Measurements from ENCODE around the gene CHST11. TPM values are rescaled to one million over a fixed set of nuclear protein-coding genes. Genes with fewer than 3 reads are reported as not detected.
A peak's percentile ranks its signal among the peaks of the same experiment; 100 is the strongest.

CHST11 gene
- total RNA-seq, 2 donors from 2014 or later = 36.2 to 61.7 TPM

DNA sequence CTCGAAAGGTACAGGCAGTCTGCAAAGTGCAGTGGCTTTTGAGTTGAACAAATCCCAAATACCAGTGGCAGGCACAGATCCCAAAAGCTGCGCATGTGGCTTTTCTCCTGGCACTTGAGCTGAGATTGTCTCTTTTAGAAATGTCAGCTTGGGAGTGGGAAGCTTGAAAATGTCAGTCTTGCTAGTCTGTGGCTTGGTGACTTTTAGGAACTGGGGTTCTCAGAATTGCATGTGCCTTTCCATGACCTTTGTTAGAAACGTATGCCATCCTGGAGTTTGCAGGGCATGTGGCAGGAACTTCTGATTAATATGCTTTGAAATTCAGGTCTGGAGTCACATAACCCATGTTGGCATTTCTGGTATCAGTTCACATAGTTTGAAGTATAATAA is 182.1 kb downstream of the CHST11 start:
- H3K27me3 Mint-ChIP-seq = no peaks in the 10 kb centered on the region
- ATAC-seq (replicated peaks) = no peak
- H3K4me3 Mint-ChIP-seq = peak overlapping the region; percentile 15
- H3K36me3 Mint-ChIP-seq (ENCODE audit: low read depth) = peaks cover 3% of the 10 kb centered on the region
- H3K4me1 Mint-ChIP-seq = peaks cover 27% of the 10 kb centered on the region
- H3K27ac Mint-ChIP-seq = peak overlapping the region; percentile 53
- no peaks in the 10 kb centered on the region for H3K9me3 Mint-ChIP-seq

DNA sequence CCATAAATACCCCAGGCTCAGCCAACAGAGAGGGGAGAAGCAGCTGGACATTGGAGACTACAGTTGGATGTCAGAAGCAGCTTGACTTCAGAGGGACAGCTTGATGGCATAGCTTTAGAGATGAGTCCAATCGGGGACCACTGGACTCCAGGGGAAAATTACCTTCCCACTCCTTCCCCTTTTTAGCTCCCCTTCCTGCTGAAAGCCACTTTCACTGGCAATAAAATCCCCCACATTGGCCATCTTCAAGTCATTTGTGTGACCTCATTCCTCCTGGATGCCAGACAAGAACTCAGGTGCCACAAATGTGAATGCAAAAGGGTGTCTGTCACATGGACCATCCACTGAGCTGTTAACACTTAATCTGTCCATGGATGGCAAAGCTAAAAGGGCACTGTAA is 184.2 kb downstream of the CHST11 start:
- Mint-ChIP-seq H3K36me3 (ENCODE audit: low read depth) (peaks cover 3% of the 10 kb centered on the region), H3K27ac (peak overlapping the region; percentile 41), H3K9me3 (no peaks in the 10 kb centered on the region), H3K4me1 (peaks cover 34% of the 10 kb centered on the region), H3K27me3 (no peaks in the 10 kb centered on the region), H3K4me3 (no peak overlapping the region)
- no peak for ATAC-seq (replicated peaks)

DNA sequence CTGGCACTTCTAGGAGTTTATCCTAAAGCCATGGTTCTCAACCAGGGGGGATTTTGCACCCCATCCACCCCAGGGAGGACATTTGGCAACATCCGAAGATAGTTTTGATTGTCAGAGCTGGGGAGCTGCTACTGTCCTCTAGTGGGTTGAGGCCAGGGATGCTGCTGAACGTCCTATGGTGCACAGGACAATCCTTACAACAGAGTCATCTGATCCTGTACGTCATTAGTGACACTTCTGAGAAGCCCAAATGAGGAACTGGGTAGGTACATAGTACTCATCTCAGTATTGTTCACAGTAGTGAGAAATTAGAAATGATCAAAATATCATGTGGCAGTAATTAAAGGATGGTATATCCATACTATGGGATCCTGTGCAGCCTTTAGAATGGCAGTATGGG is 185.1 kb downstream of the CHST11 start:
- Mint-ChIP-seq H3K9me3 (no peaks in the 10 kb centered on the region), H3K36me3 (ENCODE audit: low read depth) (peaks cover 12% of the 10 kb centered on the region), H3K27ac (peak overlapping the region; percentile 41), H3K4me3 (no peak overlapping the region), H3K4me1 (peaks cover 34% of the 10 kb centered on the region), H3K27me3 (no peaks in the 10 kb centered on the region)
- ATAC-seq (replicated peaks) = peak; percentile 75

DNA sequence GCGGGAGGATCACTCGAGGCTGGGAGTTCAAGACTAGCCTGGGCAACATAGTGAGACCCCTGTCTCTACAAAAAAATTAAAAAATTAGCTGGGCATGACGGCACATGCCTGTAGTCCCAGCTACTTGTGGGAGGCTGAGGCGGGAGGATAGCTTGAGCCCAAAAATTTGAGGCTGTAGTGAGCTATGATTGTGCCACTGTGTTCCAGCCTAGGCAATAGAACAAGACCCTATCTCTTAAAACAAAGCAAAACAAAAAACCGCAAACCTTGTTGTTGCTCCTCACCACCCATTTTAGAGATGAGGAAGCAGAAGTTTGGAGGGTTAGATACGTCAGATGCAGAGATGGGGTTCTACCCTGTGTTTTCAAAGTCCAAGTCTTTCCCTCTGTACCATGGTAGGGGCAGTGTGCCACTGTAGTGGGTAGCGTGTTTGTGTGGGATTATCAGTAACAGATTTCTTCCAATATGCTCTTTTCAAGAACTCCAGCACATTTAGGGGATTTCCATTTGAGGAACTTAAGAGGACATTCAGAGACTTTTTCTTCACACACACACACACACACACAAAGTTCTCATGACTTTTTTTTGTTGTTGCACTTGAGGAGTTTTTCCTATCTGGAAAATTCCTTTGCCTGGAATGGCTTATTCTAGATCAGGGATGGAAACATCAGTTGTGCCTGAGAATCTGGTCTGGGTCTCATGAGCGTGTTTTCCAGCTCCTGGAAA is 186.5 kb downstream of the CHST11 start:
- peak; percentile 44 for ATAC-seq (replicated peaks)
- peak overlapping the region; percentile 53 for H3K27ac Mint-ChIP-seq
- peaks cover 30% of the 10 kb centered on the region for H3K4me1 Mint-ChIP-seq
- no peaks in the 10 kb centered on the region for H3K27me3 Mint-ChIP-seq
- peaks cover 18% of the 10 kb centered on the region for H3K36me3 Mint-ChIP-seq (ENCODE audit: low read depth)
- no peaks in the 10 kb centered on the region for H3K9me3 Mint-ChIP-seq
- peak overlapping the region; percentile 14 for H3K4me3 Mint-ChIP-seq

DNA sequence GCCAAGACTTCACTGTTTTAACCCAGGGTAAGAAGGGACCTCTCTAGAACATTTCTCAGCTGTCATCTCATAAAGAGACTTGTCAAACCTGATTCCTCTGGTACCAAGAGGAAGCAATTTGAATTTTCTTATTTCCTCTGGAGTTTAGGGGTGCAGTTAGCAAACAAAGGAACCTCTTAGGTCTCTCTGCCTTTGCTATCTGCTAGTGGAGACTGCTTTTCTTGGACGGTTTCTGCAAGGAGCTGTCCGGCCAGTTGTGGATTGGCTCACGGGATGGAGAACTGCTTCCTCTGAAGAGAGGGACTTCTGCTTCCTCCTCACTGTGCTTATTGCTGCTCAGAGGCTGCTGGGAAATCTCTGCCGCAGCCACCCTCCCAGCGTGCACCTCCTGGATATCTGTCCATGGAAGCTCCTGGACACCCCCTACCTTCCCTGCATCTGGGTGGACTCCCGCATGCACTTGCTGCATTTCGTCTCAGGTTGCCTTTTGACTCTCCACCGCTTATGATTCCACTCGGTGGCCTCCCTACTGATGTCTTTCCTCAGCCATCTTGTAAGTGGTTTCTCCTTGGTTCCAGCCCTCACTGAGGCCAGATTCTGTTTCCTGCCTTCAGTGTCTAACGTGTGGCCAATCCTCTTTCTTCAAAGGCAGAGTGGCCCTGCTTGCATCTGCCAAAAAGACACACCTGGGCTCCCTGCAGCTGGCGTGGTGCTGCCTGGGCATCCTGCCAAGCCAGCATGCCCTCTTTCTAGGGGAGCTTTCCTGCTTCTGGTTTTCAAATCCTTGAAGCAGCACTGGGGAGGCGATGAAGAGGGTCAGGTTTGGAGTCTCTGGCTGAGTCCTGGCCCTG is 187.3 kb downstream of the CHST11 start:
- Mint-ChIP-seq H3K4me3 (peak overlapping the region; percentile 32), H3K36me3 (ENCODE audit: low read depth) (peaks cover 18% of the 10 kb centered on the region), H3K9me3 (no peaks in the 10 kb centered on the region), H3K27ac (peak overlapping the region; percentile 53), H3K4me1 (peaks cover 28% of the 10 kb centered on the region), H3K27me3 (no peaks in the 10 kb centered on the region)
- ATAC-seq (replicated peaks) = no peak

DNA sequence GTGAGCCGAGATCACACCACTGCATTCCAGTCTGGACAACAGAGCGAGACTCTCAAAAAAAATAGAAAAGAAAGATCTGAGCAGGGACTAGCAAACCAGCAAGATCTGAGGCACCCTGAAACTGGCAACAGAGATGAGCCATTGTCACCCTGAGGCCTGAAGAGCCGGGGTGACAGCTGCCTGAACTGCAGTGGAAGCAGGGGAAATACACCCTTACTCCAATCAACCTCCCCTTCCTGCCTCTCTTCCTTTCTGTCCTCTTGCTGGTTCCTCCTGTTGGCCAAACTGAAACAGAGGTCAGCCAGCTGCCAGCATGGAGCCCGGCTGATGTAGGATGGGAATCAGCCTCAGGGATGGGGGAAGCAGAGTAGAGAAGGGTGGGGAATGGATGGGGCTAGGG is 192.0 kb downstream of the CHST11 start:
- Mint-ChIP-seq H3K9me3 (no peaks in the 10 kb centered on the region), H3K27ac (no peak overlapping the region), H3K4me1 (peaks cover 36% of the 10 kb centered on the region), H3K4me3 (no peak overlapping the region), H3K27me3 (no peaks in the 10 kb centered on the region), H3K36me3 (ENCODE audit: low read depth) (peaks cover 18% of the 10 kb centered on the region)
- ATAC-seq (replicated peaks) = no peak

DNA sequence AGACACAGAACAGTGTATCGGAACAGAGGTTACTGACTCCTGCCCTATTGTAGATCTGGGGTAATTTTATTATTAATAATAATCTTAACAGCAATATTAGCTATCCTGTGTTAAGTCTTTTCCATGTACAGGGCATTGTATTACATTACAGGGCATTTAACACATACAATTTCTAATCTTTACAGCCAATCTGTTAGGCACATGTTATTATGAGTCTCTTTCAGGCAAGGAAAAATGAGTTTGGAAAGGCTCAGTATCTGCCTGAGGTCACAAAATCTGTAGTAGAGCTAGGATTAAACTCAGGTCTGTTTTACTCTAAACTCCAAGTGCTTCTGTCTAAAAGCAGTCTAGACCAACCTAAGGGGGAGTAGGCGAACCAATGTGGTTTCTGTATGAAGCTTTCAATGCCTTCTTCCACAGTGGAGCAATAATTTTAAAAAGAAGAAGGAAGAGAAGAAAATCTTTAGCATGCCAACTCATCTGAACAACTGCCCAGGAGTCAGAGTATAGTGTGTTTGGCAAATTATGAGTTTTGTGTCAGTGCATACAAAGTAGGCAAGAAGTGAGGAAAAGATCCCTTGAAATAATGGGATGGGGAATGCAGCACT is 192.6 kb downstream of the CHST11 start:
- H3K36me3 Mint-ChIP-seq (ENCODE audit: low read depth) = peaks cover 18% of the 10 kb centered on the region
- H3K27me3 Mint-ChIP-seq = no peaks in the 10 kb centered on the region
- H3K27ac Mint-ChIP-seq = peak overlapping the region; percentile 79
- no peak for ATAC-seq (replicated peaks)
- H3K4me1 Mint-ChIP-seq = peaks cover 36% of the 10 kb centered on the region
- no peaks in the 10 kb centered on the region for H3K9me3 Mint-ChIP-seq
- no peak overlapping the region for H3K4me3 Mint-ChIP-seq

DNA sequence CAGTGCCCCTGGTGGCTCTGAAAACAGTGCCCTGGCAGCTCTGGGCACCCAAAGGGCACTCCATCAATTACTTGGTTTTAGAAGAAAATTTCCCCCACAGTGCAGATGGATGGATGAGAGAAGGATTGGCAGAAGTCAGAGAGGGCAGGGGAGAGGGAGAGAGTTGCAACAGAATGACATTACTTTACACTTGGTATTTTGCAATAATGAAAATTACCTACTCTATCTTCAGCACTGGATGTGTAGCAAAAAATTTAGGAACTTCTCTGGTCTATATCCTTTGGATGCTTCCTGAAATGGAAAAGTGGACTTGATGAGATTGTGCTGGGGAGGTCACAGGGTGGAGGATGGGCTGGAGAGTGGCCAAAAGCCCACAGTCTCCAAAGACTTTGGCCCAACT is 193.2 kb downstream of the CHST11 start:
- Mint-ChIP-seq H3K27ac (peak overlapping the region; percentile 79), H3K4me1 (peaks cover 35% of the 10 kb centered on the region), H3K27me3 (no peaks in the 10 kb centered on the region), H3K4me3 (no peak overlapping the region), H3K9me3 (no peaks in the 10 kb centered on the region), H3K36me3 (ENCODE audit: low read depth) (peaks cover 18% of the 10 kb centered on the region)
- ATAC-seq (replicated peaks) = no peak

DNA sequence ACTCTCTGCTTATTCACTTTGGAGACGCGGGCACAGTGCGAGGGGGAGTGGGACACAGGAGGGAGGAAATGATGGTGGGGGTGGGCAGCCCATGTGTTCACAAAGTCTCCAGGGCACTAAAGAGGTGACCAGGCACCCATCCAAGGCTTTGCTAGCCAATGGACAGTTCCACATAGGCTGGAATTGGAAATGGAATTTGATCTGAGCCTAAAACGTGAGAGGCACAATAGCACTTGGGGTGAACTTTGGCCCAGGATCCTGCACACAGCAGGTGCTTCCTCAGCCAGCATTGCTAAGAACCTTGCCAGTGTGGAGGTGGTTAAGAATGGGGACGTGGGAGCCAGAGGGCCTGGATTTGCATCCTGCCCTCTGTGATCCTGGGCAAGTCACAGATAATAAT is 193.8 kb downstream of the CHST11 start:
- peak overlapping the region; percentile 79 for H3K27ac Mint-ChIP-seq
- H3K4me3 Mint-ChIP-seq = no peak overlapping the region
- ATAC-seq (replicated peaks) = no peak
- H3K9me3 Mint-ChIP-seq = no peaks in the 10 kb centered on the region
- H3K36me3 Mint-ChIP-seq (ENCODE audit: low read depth) = peaks cover 18% of the 10 kb centered on the region
- H3K27me3 Mint-ChIP-seq = no peaks in the 10 kb centered on the region
- peaks cover 35% of the 10 kb centered on the region for H3K4me1 Mint-ChIP-seq

DNA sequence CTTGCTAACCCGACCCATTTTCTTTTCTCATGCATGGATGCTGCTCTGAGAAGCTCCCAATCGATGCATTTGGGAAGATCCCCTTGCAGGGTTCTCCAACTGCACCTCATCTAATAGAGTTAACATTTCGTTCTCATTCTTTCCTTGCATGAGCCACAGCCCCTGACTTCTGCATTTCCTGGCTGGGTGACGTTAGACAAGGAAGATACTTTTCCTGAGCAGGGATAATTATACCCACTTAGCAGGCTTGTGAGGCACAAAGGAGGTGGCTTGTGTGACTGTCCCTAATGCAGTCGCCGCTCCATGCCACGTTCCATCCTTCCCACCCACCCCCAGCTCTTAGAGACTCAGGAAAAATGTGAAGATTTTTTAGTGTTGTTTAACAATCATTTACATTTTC is 195.1 kb downstream of the CHST11 start:
- H3K4me3 Mint-ChIP-seq = no peak overlapping the region
- H3K27me3 Mint-ChIP-seq = no peaks in the 10 kb centered on the region
- ATAC-seq (replicated peaks) = no peak
- peaks cover 39% of the 10 kb centered on the region for H3K4me1 Mint-ChIP-seq
- H3K36me3 Mint-ChIP-seq (ENCODE audit: low read depth) = peaks cover 15% of the 10 kb centered on the region
- no peaks in the 10 kb centered on the region for H3K9me3 Mint-ChIP-seq
- peak overlapping the region; percentile 3 for H3K27ac Mint-ChIP-seq

DNA sequence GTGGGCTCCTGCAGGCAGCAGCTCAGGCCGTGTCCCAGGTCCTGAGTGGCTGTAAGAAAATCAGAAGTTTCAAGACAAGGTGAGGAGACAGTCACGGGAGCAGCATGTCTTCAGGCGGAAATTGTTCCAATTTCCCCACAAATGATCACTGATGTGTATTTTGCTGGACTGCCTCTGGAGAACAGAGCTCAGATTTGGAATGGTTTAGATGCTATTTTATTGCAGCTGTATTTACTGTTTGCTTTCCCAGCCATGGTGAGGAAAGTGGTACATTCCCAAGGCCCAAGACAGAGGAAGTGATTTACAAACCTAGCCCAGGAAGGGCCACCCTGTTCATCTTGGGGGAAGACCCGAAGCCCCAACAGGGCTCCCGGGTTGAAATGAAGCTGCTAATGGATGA is 195.6 kb downstream of the CHST11 start:
- H3K27me3 Mint-ChIP-seq = no peaks in the 10 kb centered on the region
- no peaks in the 10 kb centered on the region for H3K9me3 Mint-ChIP-seq
- no peak for ATAC-seq (replicated peaks)
- H3K4me1 Mint-ChIP-seq = peaks cover 39% of the 10 kb centered on the region
- no peak overlapping the region for H3K4me3 Mint-ChIP-seq
- no peak overlapping the region for H3K27ac Mint-ChIP-seq
- peaks cover 13% of the 10 kb centered on the region for H3K36me3 Mint-ChIP-seq (ENCODE audit: low read depth)

DNA sequence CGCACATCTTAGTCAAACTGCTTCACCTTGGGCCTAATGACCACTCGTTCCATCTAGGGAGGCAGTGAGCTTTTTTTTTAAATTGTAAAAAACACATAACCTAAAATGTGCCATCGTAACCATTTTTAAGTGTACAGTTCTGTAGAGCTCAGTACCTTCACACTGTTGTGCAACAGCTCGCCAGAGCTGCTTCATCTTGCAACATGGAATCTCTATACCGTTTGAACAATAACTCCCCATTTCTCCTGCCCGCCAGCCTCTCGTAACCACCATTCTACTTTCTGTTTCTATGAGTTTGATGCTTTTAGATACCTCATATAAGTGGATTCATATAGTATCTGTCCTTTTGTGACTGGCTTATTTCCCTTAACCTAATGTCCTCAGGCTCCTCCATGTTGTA is 196.2 kb downstream of the CHST11 start:
- Mint-ChIP-seq H3K9me3 (no peaks in the 10 kb centered on the region), H3K27ac (no peak overlapping the region), H3K36me3 (ENCODE audit: low read depth) (peaks cover 9% of the 10 kb centered on the region), H3K27me3 (no peaks in the 10 kb centered on the region), H3K4me1 (peaks cover 35% of the 10 kb centered on the region), H3K4me3 (no peak overlapping the region)
- ATAC-seq (replicated peaks) = no peak

DNA sequence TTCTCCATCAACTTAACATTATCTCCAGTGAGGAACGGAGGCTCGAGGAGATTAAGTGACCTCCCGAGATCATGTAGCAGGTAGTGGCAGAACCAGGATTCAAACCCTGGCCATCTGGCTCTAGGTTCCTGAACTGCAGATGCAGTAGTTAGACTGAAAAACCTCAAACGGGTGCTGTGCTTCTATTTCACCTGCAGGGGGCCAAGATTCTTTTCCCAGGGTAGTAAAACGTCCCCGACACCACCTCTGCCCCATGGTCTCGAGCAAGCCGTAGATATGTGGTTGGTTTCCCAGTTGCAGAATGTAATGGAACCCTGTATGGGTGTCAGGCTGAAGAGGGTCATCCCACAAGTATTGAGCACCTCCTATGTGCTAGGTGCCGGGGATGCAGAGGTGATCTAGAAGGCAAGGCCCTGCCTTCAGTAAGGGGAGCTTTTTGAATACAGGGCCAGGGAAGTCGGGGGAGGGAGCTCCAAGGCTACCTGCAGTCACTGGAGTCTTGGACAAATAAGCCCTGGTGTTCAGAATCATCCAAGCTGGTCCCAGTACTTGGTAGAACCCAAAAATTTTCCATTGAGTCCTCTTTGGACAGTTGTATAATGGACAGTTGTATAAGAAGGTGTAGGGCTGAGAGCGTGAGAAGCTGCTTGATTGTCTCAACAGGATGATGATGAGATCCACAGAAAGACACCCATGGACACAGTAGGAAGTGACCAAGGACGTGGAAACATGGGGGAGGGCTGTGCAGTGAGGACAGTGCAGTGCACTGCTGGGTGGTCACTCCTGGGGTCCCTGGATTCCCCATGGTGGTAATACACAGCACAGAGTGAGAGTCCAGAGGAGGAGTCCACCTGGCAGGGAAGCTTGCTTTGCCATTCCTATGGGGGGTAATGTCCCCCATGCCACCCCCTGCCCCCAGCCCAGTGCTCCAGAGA is 197.2 kb downstream of the CHST11 start:
- H3K4me1 Mint-ChIP-seq = peaks cover 38% of the 10 kb centered on the region
- H3K27ac Mint-ChIP-seq = peak overlapping the region; percentile 80
- no peaks in the 10 kb centered on the region for H3K9me3 Mint-ChIP-seq
- peaks cover 9% of the 10 kb centered on the region for H3K36me3 Mint-ChIP-seq (ENCODE audit: low read depth)
- peak; percentile 26 for ATAC-seq (replicated peaks)
- H3K4me3 Mint-ChIP-seq = no peak overlapping the region
- no peaks in the 10 kb centered on the region for H3K27me3 Mint-ChIP-seq

All from activated T-helper 17 cell treated with anti-CD3 and anti-CD28 coated beads, Interleukin-2, amount 50 U/mL, for 72 hours (primary cell).